NCI-H187 treated with DMSO at 0.1 percent for 48 hours (cell line): ENCODE measurements around the gene HAPLN1.
A peak's percentile ranks its signal among the peaks of the same experiment; 100 is the strongest.
"Not testable (repeated sequence)": the region's sequence is repeated elsewhere in the genome, so short reads cannot be mapped to it uniquely, and the experiment has no call there.

Experiments
- DNase-seq: peaks from one replicate; lab custom pipeline; 2025; lab: John Stamatoyannopoulos, UW

The HAPLN1 gene

GRCh38 chr5:83720836-83721537, at the start of gene HAPLN1:
Gene HAPLN1 (minus strand): TSS chr5:83720855. CDS start chr5:83673523, 47,332 bp downstream.
- no peak for DNase-seq

GRCh38 chr5:83767409-83767992, 46.8 kb upstream of the HAPLN1 start:
- no peak for DNase-seq

- DNase-seq = no peak
These were observed 43.4 kb upstream of the HAPLN1 start for GRCh38 chr5:83764101-83764500.

- DNase-seq = no peak
These were observed 39.9 kb upstream of the HAPLN1 start for GRCh38 chr5:83760579-83760978.

GRCh38 chr5:83752700-83753099, 32.0 kb upstream of the HAPLN1 start:
- DNase-seq = no peak

GRCh38 chr5:83751201-83751600, 30.5 kb upstream of the HAPLN1 start:
- no peak for DNase-seq

GRCh38 chr5:83750749-83751148, 30.1 kb upstream of the HAPLN1 start:
- DNase-seq = no peak

- DNase-seq = no peak
These were observed 25.2 kb upstream of the HAPLN1 start for GRCh38 chr5:83745816-83746215.

GRCh38 chr5:83744821-83745220, 24.2 kb upstream of the HAPLN1 start:
- no peak for DNase-seq

- DNase-seq = no peak
These were observed 21.4 kb upstream of the HAPLN1 start for GRCh38 chr5:83742089-83742488.

GRCh38 chr5:83741571-83741970, 20.9 kb upstream of the HAPLN1 start:
- no peak for DNase-seq

- no peak for DNase-seq
These were observed 20.1 kb upstream of the HAPLN1 start for GRCh38 chr5:83740741-83741140.

- DNase-seq = not testable (repeated sequence)
These were observed 15.5 kb upstream of the HAPLN1 start for GRCh38 chr5:83736169-83736568.

GRCh38 chr5:83735058-83735457, 14.4 kb upstream of the HAPLN1 start:
- DNase-seq = not testable (repeated sequence)

- DNase-seq = no peak
These were observed 11.0 kb upstream of the HAPLN1 start for GRCh38 chr5:83731638-83732037.

GRCh38 chr5:83729362-83729761, 8.7 kb upstream of the HAPLN1 start:
- DNase-seq = no peak

GRCh38 chr5:83726912-83727311, 6.3 kb upstream of the HAPLN1 start:
- no peak for DNase-seq

- no peak for DNase-seq
These were observed 4.3 kb upstream of the HAPLN1 start for GRCh38 chr5:83724935-83725334.

- DNase-seq = no peak
These were observed 3.3 kb upstream of the HAPLN1 start for GRCh38 chr5:83724001-83724400.

GRCh38 chr5:83723031-83723430, 2.4 kb upstream of the HAPLN1 start:
- DNase-seq = no peak

- peak; percentile 10 for DNase-seq
These were observed 1.6 kb upstream of the HAPLN1 start for GRCh38 chr5:83721953-83722901.

GRCh38 chr5:83718936-83719495, 1.6 kb downstream of the HAPLN1 start:
- no peak for DNase-seq
